PFSK-1 (cell line): Measurements from ENCODE around the gene VCL.

Experiments used
- FOXP2 ChIP-seq: optimal IDR thresholded peaks from 2 replicates; pipeline ENCODE3; 2011; ENCODE audit warnings: borderline replicate concordance, control low read depth, inconsistent platforms; ENCODE audit not compliant: insufficient read depth; ENCODE audit errors: extremely low read length, extremely low read depth
- REST ChIP-seq, 2 experiments: IDR thresholded peaks; 2 replicates each; pipeline versions ENCODE4 v1.6.1 to v1.8.0; 2011 to 2012; ENCODE audit warnings: low read depth in 2 of 2, low read length in 2 of 2, control low read depth in 1 of 2, inconsistent platforms in 1 of 2, mild to moderate bottlenecking in 1 of 2, moderate library complexity in 1 of 2; ENCODE audit not compliant: insufficient read depth in 1 of 2
- SIN3A ChIP-seq: IDR thresholded peaks from 2 replicates; pipeline ENCODE4 v1.6.1; 2012; ENCODE audit warnings: mild to moderate bottlenecking, low read length, moderate library complexity, borderline replicate concordance; ENCODE audit not compliant: insufficient read depth

- TF ChIP-seq SIN3A (no peak), REST (IDR thresholded peaks at IDR 0.05; ENCODE audit: insufficient read depth in 1 of 2, low read depth in 2 of 2, low read length in 2 of 2) (no peak), FOXP2 (no peak)
These were observed 15.1 kb downstream of the VCL start for GRCh38 chr10:74013004-74013403.
